Mesothelial cell of epicardium (in vitro differentiated cells): ENCODE data around the gene AUH. TPM values are rescaled to one million over a fixed set of nuclear protein-coding genes. Genes with fewer than 3 reads are reported as not detected.

Experiments
- DNase-seq, 2 experiments: peaks; one replicate each; pipeline ENCODE4 v3.0.0; 2021; ENCODE audit warnings: low spot score in 2 of 2; ENCODE audit not compliant: unreplicated experiment in 2 of 2
- H3K27ac Mint-ChIP-seq: 2 replicates; pipeline ENCODE4 v1.8.0; 2021; ENCODE audit warnings: mixed read lengths
- H3K27me3 Mint-ChIP-seq: 2 replicates; pipeline ENCODE4 v1.8.0; 2021; ENCODE audit warnings: low read depth, mixed read lengths
- H3K36me3 Mint-ChIP-seq: 2 replicates; pipeline ENCODE4 v1.8.0; 2021; ENCODE audit warnings: mixed read lengths
- H3K4me1 Mint-ChIP-seq: 2 replicates; pipeline ENCODE4 v1.8.0; 2021; ENCODE audit warnings: mixed read lengths
- H3K4me3 Mint-ChIP-seq: 2 replicates; pipeline ENCODE4 v1.8.0; 2021; ENCODE audit warnings: mild to moderate bottlenecking, moderate library complexity, mixed read lengths
- H3K9me3 Mint-ChIP-seq: 2 replicates; pipeline ENCODE4 v1.8.0; 2021; ENCODE audit warnings: mixed read lengths
- total RNA-seq: library from RNA; stranded (reverse); gene quantifications from 3 replicates; pipeline ENCODE4 v1.2.1, GENCODE V29; 2021
- TF ChIP-seq, protein P1 (sequence below): fragments of 200-600 bp; sonication (generic); IDR thresholded peaks from one replicate; pipeline ENCODE4 v1.5.0; 2021; ENCODE audit warnings: antibody characterized with exemption; ENCODE audit not compliant: unreplicated experiment

The AUH gene
- total RNA-seq, 1 donor from 2014 or later, result 24.8 TPM

- Mint-ChIP-seq H3K36me3 (peaks cover 10% of the 10 kb centered on the region), H3K27me3 (no peaks in the 10 kb centered on the region), H3K9me3 (peaks cover 10% of the 10 kb centered on the region), H3K4me1 (peaks cover 27% of the 10 kb centered on the region), H3K4me3 (no peak overlapping the region), H3K27ac (no peak overlapping the region)
- DNase-seq, result no peak
- TF ChIP-seq, protein P1, sequence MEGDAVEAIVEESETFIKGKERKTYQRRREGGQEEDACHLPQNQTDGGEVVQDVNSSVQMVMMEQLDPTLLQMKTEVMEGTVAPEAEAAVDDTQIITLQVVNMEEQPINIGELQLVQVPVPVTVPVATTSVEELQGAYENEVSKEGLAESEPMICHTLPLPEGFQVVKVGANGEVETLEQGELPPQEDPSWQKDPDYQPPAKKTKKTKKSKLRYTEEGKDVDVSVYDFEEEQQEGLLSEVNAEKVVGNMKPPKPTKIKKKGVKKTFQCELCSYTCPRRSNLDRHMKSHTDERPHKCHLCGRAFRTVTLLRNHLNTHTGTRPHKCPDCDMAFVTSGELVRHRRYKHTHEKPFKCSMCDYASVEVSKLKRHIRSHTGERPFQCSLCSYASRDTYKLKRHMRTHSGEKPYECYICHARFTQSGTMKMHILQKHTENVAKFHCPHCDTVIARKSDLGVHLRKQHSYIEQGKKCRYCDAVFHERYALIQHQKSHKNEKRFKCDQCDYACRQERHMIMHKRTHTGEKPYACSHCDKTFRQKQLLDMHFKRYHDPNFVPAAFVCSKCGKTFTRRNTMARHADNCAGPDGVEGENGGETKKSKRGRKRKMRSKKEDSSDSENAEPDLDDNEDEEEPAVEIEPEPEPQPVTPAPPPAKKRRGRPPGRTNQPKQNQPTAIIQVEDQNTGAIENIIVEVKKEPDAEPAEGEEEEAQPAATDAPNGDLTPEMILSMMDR, result no peak
These were observed 105.5 kb downstream of the AUH start for GRCh38 chr9:91256235-91256634.

DNA sequence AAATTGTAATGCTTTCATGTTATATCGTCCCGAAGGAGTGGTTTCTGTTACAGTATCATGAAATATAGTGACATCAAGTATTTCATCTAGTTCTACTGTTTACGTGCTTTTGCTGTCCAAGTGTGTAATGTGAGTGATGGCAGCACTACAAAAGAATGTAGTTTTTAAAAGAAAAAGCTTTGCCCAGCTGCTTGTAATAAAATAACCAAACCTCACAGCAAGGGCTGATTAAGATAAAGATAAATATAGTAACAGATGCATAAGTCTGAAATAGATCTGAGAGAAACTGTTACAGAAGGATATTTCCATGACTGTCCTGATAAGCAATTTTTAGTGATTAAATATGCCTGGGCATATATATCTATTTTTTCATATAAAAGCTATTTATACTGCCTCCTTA, 106.4 kb downstream of the AUH start:
- Mint-ChIP-seq H3K36me3 (peaks cover 5% of the 10 kb centered on the region), H3K9me3 (peaks cover 3% of the 10 kb centered on the region), H3K27ac (peak overlapping the region; percentile 53), H3K27me3 (no peaks in the 10 kb centered on the region), H3K4me3 (no peak overlapping the region), H3K4me1 (peaks cover 27% of the 10 kb centered on the region)
- DNase-seq, result no peak
- TF ChIP-seq, protein P1, result no peak

GRCh38 chr9:91253488-91253887, 108.2 kb downstream of the AUH start:
- Mint-ChIP-seq H3K27ac (no peak overlapping the region), H3K36me3 (peaks cover 1% of the 10 kb centered on the region), H3K27me3 (no peaks in the 10 kb centered on the region), H3K4me3 (no peak overlapping the region), H3K9me3 (no peaks in the 10 kb centered on the region), H3K4me1 (peaks cover 27% of the 10 kb centered on the region)
- DNase-seq, result no peak
- TF ChIP-seq, protein P1, result no peak

DNA sequence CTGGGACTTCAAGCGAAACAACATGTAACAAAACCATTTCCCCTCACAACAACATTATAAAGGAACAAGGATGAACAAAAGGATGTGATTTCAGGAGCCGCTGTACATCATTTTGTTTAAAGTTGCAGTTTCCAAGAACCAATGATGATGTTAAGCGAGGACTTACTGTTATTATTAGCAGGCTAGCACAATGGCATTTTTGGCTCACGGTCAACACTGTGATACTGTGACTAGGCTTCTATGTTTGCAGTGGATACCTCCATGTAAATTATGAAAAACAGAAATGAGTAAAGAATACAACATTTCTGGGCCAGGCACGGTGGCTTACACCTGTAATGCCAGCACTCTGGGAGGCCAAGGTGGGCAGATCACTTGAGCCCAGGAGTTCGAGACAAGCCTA, 113.0 kb downstream of the AUH start:
- Mint-ChIP-seq H3K4me3 (no peak overlapping the region), H3K27ac (no peak overlapping the region), H3K4me1 (peaks cover 7% of the 10 kb centered on the region), H3K27me3 (no peaks in the 10 kb centered on the region), H3K36me3 (peaks cover 1% of the 10 kb centered on the region), H3K9me3 (no peaks in the 10 kb centered on the region)
- no peak for DNase-seq
- TF ChIP-seq, protein P1, result no peak

- peaks cover 7% of the 10 kb centered on the region for H3K4me1 Mint-ChIP-seq
- H3K36me3 Mint-ChIP-seq, result no peaks in the 10 kb centered on the region
- peak overlapping the region; percentile 2 for H3K27ac Mint-ChIP-seq
- TF ChIP-seq, protein P1, result no peak
- no peak for DNase-seq
- H3K9me3 Mint-ChIP-seq, result no peaks in the 10 kb centered on the region
- H3K4me3 Mint-ChIP-seq, result no peak overlapping the region
- no peaks in the 10 kb centered on the region for H3K27me3 Mint-ChIP-seq
These were observed 114.4 kb downstream of the AUH start for GRCh38 chr9:91247278-91247677.

DNA sequence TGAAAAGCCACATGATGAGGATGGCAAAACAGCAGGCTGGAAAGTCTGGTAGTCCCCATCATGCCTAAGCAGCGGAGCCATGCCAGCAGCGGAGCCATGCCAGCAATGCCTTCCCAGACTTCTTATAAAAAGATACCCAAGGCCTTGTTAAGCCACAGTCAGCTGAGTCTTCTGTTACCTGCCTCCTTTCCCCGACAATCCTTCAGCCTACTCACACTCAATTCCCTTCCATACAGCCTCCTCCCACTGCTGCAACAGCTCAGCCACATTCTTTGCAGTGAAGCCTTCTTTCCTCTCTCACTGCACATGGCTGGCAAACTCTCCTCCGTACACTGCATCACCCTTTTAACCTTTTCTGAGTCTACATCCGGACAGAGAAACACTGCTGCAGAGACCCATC, 114.9 kb downstream of the AUH start:
- H3K36me3 Mint-ChIP-seq, result no peaks in the 10 kb centered on the region
- H3K27ac Mint-ChIP-seq, result peak overlapping the region; percentile 2
- no peak for DNase-seq
- H3K9me3 Mint-ChIP-seq, result no peaks in the 10 kb centered on the region
- TF ChIP-seq, protein P1, result no peak
- peaks cover 7% of the 10 kb centered on the region for H3K4me1 Mint-ChIP-seq
- no peak overlapping the region for H3K4me3 Mint-ChIP-seq
- no peaks in the 10 kb centered on the region for H3K27me3 Mint-ChIP-seq
